Smooth muscle cell (in vitro differentiated cells): Measurements from ENCODE around the gene UTP15. TPM values are rescaled to one million over a fixed set of nuclear protein-coding genes. Genes with fewer than 3 reads are reported as not detected.

Source experiments
- DNase-seq: peaks from one replicate; lab custom pipeline; 2025; ENCODE audit not compliant: unreplicated experiment; lab: John Stamatoyannopoulos, UW
- H2AFZ ChIP-seq: fragments of 200-600 bp; sonication (generic); 2 replicates; pipeline ENCODE4 v1.6.0; 2016; ENCODE audit warnings: antibody characterized with exemption, low read depth, mild to moderate bottlenecking
- H3F3A ChIP-seq: fragments of 200-600 bp; sonication (generic); 2 replicates; pipeline ENCODE4 v1.6.0; 2017; ENCODE audit warnings: antibody characterized with exemption, low read depth
- H3K27ac ChIP-seq: fragments of 200-600 bp; sonication (generic); 2 replicates; pipeline ENCODE4 v1.5.1; 2016; ENCODE audit warnings: low read depth, mild to moderate bottlenecking
- H3K27me3 ChIP-seq: fragments of 200-600 bp; sonication (generic); 2 replicates; pipeline ENCODE4 v1.6.1; 2016; ENCODE audit warnings: low read depth, mild to moderate bottlenecking
- H3K36me3 ChIP-seq: fragments of 200-600 bp; sonication (generic); 2 replicates; pipeline ENCODE4 v1.5.1; 2016; ENCODE audit warnings: low read depth
- H3K4me1 ChIP-seq: fragments of 200-600 bp; sonication (generic); 2 replicates; pipeline ENCODE4 v1.5.1; 2016; ENCODE audit warnings: low read depth
- H3K4me2 ChIP-seq: fragments of 200-600 bp; sonication (generic); 2 replicates; pipeline ENCODE4 v1.6.0; 2016; ENCODE audit warnings: mild to moderate bottlenecking
- H3K4me3 ChIP-seq: fragments of 200-600 bp; sonication (generic); 2 replicates; pipeline ENCODE4 v1.5.1; 2016; ENCODE audit warnings: mild to moderate bottlenecking
- H3K79me2 ChIP-seq: fragments of 200-600 bp; sonication (generic); 2 replicates; pipeline ENCODE4 v1.6.0; 2016; ENCODE audit warnings: low read depth, mild to moderate bottlenecking
- H3K9ac ChIP-seq: fragments of 200-600 bp; sonication (generic); 2 replicates; pipeline ENCODE4 v1.6.0; 2016; ENCODE audit warnings: low read depth
- H3K9me3 ChIP-seq: fragments of 200-600 bp; sonication (generic); replicated peaks from 2 replicates; pipeline ENCODE4 v1.5.1; 2016; ENCODE audit warnings: low read depth
- H4K20me1 ChIP-seq: fragments of 200-600 bp; sonication (generic); 2 replicates; pipeline ENCODE4 v1.6.0; 2016; ENCODE audit warnings: low read depth
- CTCF ChIP-seq: fragments of 200-600 bp; sonication (generic); IDR thresholded peaks from 2 replicates; pipeline ENCODE4 v1.5.1; 2017; ENCODE audit warnings: borderline replicate concordance, mild to moderate bottlenecking, antibody characterized with exemption; ENCODE audit not compliant: insufficient read depth, poor library complexity, severe bottlenecking
- WGBS: methylation state at CpG from one replicate; pipeline ENCODE4 v1.1.7; 2016; ENCODE audit warnings: low lambda C conversion rate; 5-methylcytosine and 5-hydroxymethylcytosine counted together
- polyA plus RNA-seq: library from polyadenylated mRNA; unstranded; fragments of >200 nt; fragmentation: Nextera tagmentation; extraction: Ambion mirVana; gene quantifications from 2 replicates; pipeline ENCODE4 v1.2.1, GENCODE V29; 2016
- total RNA-seq: library from RNA; depleted of rRNA; stranded (reverse); fragments of >200 nt; gene quantifications from 2 replicates; pipeline ENCODE4 v1.2.3, GENCODE V29; 2014

Gene UTP15
- total and polyA plus RNA-seq, 2 experiments from 2014 or later = 10.2 to 15.2 TPM

GRCh38 chr5:73523861-73524260 lies 41.7 kb upstream of the UTP15 start:
- 87% methylated on average over 1 of the region's 1 CpG for WGBS
- H3K27ac ChIP-seq = no peak overlapping the region
- DNase-seq = no peak

GRCh38 chr5:73525606-73526203 lies 39.8 kb upstream of the UTP15 start:
- Histone ChIP-seq H3K4me3 (no peak overlapping the region), H3K4me2 (no peak overlapping the region), H4K20me1 (no peaks in the 10 kb centered on the region), H3F3A (no peaks in the 10 kb centered on the region), H3K4me1 (no peaks in the 10 kb centered on the region), H3K36me3 (no peaks in the 10 kb centered on the region), H3K27ac (no peak overlapping the region), H3K79me2 (no peaks in the 10 kb centered on the region), H2AFZ (no peak overlapping the region), H3K9me3 (no peaks in the 10 kb centered on the region), H3K27me3 (no peaks in the 10 kb centered on the region), H3K9ac (no peak overlapping the region)
- no peak for DNase-seq
- no peak for TF ChIP-seq CTCF
- WGBS = 69% methylated on average over 3 of the region's 3 CpGs

More at GRCh38 chr5:73523861-73524260, 41.7 kb upstream of the UTP15 start:
- no peaks in the 10 kb centered on the region for H3K27me3 ChIP-seq
- no peak overlapping the region for H3K4me3 ChIP-seq
- no peaks in the 10 kb centered on the region for H3K79me2 ChIP-seq
- no peaks in the 10 kb centered on the region for H3K36me3 ChIP-seq
- H3K9me3 ChIP-seq = no peaks in the 10 kb centered on the region
- no peaks in the 10 kb centered on the region for H4K20me1 ChIP-seq
- no peaks in the 10 kb centered on the region for H3F3A ChIP-seq
- no peak overlapping the region for H3K4me2 ChIP-seq
- no peak for TF ChIP-seq CTCF
- H3K9ac ChIP-seq = no peak overlapping the region
- H3K4me1 ChIP-seq = no peaks in the 10 kb centered on the region
- no peak overlapping the region for H2AFZ ChIP-seq

- Histone ChIP-seq H3K4me2 (no peak overlapping the region), H3F3A (no peaks in the 10 kb centered on the region), H3K9ac (no peak overlapping the region), H3K27me3 (no peaks in the 10 kb centered on the region), H3K36me3 (no peaks in the 10 kb centered on the region), H2AFZ (no peak overlapping the region), H3K4me3 (no peak overlapping the region), H4K20me1 (no peaks in the 10 kb centered on the region), H3K9me3 (no peaks in the 10 kb centered on the region), H3K79me2 (no peaks in the 10 kb centered on the region), H3K4me1 (no peaks in the 10 kb centered on the region), H3K27ac (no peak overlapping the region)
- no peak for TF ChIP-seq CTCF
- WGBS = 89% methylated on average over 3 of the region's 3 CpGs
- DNase-seq = no peak
Observed at GRCh38 chr5:73528248-73528647, 37.3 kb upstream of the UTP15 start.

GRCh38 chr5:73529081-73529480 lies 36.5 kb upstream of the UTP15 start:
- no peak overlapping the region for H2AFZ ChIP-seq
- H3K36me3 ChIP-seq = no peaks in the 10 kb centered on the region
- no peaks in the 10 kb centered on the region for H3F3A ChIP-seq
- no peak for TF ChIP-seq CTCF
- no peaks in the 10 kb centered on the region for H4K20me1 ChIP-seq
- H3K27ac ChIP-seq = no peak overlapping the region
- DNase-seq = no peak
- H3K4me2 ChIP-seq = no peak overlapping the region
- WGBS = 94% methylated on average over 1 of the region's 1 CpG
- H3K79me2 ChIP-seq = no peaks in the 10 kb centered on the region
- H3K9me3 ChIP-seq = no peaks in the 10 kb centered on the region
- H3K4me1 ChIP-seq = no peaks in the 10 kb centered on the region
- H3K27me3 ChIP-seq = no peaks in the 10 kb centered on the region
- H3K4me3 ChIP-seq = no peak overlapping the region
- H3K9ac ChIP-seq = no peak overlapping the region
